Activated naive CD4-positive, alpha-beta T cell (primary cell): Measurements from ENCODE around the gene PRIM2.
"Not testable (repeated sequence)": the region's sequence is repeated elsewhere in the genome, so short reads cannot be mapped to it uniquely, and the experiment has no call there.

Experiments used
- DNase-seq, 4 experiments: peaks; one replicate each; lab custom pipeline; 2025; lab: John Stamatoyannopoulos, UW

The PRIM2 gene, protein sequence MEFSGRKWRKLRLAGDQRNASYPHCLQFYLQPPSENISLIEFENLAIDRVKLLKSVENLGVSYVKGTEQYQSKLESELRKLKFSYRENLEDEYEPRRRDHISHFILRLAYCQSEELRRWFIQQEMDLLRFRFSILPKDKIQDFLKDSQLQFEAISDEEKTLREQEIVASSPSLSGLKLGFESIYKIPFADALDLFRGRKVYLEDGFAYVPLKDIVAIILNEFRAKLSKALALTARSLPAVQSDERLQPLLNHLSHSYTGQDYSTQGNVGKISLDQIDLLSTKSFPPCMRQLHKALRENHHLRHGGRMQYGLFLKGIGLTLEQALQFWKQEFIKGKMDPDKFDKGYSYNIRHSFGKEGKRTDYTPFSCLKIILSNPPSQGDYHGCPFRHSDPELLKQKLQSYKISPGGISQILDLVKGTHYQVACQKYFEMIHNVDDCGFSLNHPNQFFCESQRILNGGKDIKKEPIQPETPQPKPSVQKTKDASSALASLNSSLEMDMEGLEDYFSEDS

DNA sequence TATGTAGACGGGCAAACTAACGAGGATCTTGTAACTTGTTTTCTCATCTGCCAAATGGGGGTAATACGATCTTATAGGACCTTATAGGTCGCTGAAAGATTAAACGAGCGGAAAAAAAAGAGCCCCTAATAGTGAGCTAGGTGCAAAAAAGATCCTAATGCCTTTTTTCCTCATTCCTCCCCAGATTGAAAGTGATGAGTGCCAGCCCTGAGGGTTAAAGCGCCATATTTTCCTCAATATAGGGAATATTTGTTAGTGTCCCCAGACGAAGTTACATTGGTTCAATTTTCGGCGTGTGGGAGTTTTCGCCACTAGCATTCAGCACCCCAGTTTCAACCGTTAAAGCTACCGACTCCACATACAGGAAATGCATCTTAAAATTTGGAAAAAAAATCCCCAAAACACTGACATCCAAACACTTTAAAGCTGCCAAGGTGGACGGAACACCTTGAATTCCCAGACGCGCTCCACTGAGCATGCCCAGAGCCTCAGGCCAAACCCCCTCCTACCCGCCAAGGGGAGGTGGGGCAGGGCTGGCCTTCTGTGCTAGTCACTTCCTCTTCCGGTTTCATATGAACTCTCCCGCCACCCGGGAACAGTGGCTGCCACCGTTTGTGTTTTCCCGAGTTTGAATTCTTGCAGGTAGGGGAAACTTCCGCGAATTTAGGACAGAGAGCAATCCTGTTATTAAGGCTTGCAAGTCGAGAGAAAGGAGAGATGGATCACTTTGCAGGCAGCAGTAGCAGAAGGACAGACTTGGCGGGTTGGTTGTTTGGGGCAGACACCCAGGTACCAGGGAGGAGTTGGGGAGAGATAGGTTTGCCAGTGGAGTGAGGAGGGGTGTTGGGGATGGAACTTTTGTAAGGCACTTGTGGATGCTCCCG is at the start of gene PRIM2:
Gene PRIM2, plus strand, starts transcription at position 571 of the 884 bp plus-strand sequence. CDS start 816 bp downstream, outside the sequence.
- peak; percentile 48 to 66 (median 56) for DNase-seq

DNA sequence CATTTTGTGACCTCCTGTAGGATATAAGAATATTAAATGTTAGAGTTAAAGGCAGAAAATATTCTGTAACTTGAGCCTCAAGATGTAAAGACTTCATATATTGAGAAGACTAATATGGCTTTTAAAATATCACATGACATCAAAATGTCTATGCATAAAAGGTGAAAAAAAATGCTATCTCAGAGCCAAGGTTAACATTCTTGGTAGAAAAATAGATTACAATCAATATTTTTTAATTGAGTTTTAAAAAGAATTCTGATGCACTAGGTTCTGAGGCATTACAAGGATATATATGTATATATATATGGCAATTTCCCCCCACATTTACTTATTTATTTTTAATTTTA is 49.2 kb upstream of the PRIM2 start:
- no peak for DNase-seq

DNA sequence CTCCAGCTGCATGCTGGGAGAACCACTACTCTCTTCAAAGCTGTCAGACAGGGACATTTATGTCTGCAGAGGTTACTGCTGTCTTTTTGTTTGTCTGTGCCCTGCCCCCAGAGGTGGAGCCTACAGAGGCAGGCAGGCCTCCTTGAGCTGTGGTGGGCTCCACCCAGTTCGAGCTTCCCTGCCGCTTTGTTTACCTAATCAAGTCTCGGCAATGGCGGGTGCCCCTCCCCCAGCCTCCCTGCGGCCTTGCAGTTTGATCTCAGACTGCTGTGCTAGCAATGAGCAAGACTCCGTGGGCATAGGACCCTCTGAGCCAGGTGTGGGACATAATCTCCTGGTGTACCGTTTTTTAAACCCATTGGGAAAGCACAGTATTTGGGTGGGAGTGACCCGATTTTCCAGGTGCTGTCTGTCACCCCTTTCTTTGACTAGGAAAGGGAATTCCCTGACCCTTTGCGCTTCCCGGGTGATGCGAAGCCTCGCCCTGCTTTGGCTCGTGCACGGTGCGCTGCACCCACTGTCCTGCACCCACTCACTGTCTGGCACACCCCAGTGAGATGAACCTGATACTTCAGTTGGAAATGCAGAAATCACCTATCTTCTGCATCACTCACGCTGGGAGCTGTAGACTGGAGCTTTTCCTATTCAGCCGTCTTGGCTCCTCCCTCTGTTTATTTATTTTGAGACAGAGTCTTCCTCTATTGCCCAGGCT is 43.2 kb upstream of the PRIM2 start:
- DNase-seq = not testable (repeated sequence)

DNA sequence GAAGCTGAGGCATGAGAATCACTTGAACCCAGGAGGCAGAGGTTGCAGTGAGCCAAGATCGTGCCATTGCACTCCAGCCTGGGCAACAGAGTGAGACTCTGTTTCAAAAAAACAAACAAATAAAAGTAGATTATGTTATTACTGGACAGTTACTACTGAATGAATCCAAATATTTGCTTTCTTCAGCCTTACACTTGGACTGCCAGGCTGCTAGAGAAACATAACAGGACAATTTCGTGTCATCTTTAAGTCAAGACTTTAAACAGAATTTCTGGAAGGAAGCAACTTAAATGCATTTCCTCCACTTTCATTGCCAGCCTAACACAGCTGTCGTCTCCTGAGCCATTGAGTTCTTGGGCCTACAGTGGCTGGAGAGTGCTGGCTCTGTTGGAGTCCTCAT is 42.0 kb upstream of the PRIM2 start:
- DNase-seq = no peak

DNA sequence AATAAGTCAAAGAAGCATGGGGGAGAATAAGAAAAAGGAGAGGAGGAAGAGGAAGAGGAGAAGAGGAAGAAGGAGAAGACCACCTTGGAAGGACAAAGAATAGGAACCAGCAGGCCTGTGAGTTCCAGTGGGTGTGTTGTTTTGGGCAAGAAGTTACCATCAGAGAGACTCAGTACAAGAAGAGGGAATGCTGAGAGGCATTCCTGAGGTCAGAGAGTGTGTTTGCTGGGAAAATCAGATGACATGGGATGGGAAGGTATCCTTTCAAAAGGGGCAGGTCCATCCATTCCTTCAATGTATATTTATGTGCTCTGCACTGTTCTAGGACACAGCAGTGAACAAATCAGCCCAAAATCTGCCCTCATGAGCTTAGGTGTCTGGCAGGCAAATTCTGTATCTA is 40.5 kb upstream of the PRIM2 start:
- DNase-seq = no peak

DNA sequence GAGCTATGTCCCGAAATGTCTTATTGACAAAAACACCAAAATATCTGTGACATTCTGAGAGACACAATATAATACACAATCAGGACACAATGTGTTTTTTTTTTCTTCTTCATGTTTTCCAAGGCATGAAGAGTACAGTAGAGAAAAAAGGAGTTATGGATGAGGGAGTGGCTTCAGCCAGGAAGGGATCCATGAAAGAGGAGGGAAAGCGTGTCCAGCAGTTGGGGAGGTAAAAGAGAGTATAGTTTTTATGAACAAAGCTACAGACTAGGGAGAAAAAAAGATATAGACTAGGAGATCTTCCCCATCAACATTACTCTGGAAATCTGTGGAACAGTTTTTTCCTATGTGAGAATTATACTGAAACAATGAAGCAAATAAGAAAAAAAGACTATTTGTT is 38.9 kb upstream of the PRIM2 start:
- no peak for DNase-seq

DNA sequence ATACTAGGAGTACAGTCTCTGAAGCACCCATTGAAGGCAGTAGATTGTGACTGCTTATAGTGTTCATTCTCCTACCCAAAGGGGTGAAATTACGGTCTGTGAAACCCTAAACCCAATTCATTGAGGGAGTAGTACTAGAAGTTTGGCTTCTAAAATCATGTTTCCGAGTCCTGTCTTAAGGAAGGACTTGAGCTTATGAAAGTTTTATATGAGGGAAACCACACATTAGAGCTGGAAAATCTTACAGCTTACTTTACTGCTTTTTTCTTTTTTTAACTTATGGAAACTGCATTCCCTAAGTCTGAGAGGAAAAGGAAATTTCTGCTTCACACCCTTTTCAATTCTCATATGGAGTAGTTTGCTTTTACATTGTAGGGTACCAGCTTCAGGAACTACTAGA is 38.4 kb upstream of the PRIM2 start:
- no peak for DNase-seq

DNA sequence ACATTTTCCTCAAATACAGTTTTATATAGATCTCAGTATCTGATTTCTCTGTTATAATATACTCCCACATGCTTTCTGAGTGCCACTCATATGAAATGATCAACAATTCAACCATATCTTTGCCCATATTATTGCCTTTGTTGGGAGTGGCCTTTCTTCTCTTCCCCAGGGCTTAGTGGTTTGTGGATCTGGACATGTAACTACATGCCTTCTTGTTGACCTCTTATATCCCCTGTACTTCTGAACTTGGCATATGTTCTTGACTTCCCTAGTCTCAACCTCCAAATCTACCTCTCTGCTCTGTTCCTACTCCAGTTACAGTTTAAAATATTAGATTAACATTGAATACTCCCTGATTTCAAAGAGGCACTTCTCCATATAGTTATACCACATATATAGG is 34.3 kb upstream of the PRIM2 start:
- DNase-seq = no peak

DNA sequence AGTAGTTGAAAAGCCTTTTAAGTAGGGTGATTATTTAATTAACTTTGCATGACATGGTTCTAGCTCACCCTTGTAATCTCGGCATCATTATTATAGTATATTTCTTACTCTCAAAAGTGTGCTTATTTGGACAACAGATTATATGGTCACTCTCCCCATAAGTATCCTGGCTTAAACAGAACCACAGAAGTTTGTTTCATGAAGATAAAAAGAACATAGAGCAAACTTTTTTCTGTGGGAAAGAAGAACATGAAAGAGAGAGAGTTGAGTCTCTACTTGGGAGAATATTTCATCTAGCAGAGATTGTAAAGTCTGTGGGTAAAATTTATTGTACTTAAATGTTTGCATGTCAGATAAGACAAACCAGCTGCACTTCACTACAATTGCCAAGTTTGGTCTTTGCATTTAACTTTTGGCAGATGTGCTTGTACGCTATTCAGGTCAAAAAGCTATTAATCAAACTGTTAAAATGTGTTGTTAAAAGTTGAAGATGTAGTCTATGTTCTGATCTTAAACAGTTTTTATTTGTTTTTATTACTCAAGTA is 33.4 kb upstream of the PRIM2 start:
- DNase-seq = no peak

DNA sequence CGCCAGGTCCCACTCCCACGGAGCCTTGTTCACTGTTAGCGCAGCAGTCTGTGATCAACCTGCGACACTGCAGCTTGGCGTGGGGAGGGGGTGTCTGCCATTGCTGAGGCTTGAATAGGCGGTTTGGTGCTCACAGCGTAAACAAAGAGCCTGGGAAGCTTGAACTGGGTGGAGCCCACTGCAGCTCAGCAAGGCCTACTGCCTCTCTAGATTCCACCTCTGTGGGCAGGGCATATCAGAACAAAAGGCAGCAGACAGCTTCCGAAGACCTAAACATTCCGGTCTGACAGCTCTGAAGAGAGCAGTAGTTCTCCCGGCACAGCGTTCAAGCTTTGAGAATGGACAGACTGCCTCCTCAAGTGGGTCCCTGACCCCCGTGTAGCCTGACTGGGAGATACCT is 29.3 kb upstream of the PRIM2 start:
- DNase-seq = not testable (repeated sequence)

DNA sequence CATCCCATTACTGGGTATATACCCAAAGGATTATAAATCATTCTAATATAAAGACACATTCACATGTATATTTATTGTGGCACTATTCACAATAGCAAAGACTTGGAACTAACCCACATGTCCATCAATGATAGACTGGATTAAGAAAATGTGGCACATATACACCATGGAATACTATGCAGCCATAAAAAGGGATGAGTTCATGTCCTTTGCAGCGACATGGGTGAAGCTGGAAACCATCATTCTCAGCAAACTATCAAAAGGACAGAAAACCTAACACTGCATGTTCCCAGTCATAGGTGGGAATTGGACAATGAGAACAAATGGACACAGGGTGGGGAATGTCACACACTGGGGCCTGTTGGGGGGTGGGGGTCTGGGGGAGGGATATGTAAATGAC is 24.0 kb upstream of the PRIM2 start:
- DNase-seq = not testable (repeated sequence)

DNA sequence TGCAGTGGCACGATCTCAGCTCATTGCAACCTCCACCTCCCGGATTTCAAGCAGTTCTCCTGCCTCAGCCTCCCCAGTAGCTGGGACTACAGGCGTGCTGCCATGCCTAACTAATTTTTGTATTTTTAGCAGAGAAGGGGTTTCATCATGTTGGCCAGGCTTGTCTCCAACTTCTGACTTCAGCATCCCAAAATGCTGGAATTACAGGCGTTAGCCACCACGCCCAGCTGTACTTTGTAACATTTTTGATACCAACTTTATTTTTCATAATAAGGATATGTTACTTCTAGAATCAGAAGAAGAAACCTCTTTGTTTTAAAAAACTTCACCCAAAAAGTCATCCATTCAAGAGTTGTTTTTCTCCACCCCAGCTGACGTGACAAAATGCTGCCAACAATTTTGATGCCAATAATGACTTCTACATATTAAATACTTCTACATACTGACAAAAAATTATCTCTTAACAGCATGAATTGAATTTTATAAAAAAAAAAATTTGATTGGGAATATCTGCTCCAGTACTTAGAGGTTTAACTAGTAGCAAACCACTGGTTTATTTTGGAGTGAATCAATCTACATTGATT is 22.5 kb upstream of the PRIM2 start:
- no peak for DNase-seq

DNA sequence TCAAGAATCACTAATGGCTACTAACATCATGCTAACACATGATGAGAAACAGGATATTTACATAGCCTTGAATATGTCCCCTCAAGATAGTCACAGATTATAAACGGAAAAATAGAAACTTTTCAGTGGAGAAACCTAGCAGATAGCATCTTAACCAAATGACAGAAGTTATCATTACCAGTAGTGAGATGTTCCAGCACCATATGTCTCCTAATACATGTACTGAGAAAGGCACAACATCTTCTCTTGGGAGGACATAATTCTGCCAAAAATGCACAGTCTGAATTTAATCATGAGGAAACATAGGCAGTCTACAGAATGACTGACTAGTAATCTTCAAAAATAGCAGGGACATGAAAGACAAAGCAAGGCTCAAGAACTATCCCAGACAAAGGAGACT is 19.9 kb upstream of the PRIM2 start:
- DNase-seq = no peak

DNA sequence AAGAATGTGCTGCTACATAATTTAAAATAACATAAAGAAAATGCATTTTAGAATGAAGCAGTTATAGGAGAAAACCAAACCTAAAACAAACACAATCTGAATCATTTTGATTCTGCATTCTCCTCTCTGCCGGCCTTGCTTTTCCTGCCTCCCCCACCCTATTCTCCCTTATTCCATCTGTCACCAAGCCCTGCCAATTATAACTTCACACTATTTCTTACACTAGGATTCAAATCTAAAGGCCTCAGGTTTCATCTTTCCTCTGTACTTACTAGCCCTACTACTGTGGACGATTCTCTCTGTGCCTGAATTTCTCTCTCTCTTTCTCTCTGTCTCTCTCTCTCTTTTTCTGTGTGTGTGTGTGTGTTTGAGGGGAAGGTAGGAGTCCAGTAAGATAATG is 18.7 kb upstream of the PRIM2 start:
- DNase-seq = no peak

DNA sequence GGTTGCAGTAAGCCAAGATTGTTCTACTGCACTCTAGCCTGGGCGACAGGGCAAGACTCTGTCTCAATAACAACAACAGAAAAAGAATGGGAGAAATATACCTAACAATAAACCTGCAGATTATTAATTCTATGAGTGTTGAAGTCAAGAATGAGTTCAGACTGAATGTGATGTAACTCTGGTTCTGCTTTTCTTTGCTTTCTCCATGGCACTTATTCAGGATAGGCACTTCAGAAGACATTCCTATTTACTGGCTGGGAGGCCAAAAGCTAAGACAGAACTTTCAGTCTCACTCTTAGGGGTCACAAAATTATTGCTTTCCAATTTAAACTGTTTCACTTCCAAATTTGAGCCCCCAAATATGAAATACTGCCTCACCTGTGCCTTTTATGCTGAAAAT is 15.7 kb upstream of the PRIM2 start:
- DNase-seq = no peak

DNA sequence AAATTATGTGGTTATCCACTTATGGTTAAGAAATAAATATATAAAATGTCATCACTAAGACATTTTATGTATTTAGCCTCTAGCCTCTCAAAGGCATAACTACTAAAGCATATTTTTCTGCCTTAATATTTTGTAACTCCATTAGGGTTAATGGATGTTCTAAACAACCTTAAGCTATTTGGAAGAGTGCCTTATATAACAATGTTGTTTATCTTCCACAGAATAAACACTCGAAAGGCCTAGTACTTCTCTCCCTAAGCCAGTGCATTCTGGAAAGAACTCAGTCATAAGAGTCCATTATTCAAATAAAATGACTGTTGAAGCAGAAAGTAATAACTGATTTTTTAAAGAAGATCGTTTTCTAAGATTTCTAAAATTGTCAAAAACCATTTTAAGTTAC is 15.0 kb upstream of the PRIM2 start:
- DNase-seq = no peak

DNA sequence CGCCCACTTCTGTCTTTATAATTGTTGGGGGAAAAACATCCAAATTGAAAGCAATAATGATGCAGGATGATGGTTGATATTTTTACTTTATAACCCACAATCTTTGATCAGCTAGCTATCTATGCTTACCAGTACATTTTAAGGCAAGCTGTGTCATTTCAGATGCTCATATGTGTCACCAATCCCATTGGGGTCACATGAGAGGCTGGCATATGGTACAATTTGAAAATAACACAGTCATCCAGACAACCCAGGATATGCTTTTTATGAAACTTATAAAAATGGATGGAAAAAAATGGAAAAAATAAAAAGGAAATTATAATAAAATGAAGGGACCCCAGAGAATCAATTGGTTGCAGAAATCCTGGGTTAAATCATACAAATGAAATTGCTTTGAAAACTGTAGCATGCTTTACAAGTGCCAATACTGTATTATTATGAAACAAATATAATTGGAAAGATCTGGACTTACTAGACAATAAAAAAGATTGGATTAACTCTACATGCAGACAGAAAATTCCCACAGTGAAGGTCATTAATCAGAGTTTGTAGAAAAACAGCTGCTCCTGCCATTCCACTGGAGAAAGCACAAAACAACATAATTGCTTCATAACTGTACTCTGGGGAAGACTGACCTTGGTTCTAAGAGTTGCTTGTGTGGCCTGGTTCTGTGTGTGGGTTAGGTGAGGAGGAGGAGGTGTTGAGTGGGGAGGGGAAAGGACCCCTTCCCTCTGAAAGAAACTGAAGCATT is 13.3 kb upstream of the PRIM2 start:
- DNase-seq = no peak

DNA sequence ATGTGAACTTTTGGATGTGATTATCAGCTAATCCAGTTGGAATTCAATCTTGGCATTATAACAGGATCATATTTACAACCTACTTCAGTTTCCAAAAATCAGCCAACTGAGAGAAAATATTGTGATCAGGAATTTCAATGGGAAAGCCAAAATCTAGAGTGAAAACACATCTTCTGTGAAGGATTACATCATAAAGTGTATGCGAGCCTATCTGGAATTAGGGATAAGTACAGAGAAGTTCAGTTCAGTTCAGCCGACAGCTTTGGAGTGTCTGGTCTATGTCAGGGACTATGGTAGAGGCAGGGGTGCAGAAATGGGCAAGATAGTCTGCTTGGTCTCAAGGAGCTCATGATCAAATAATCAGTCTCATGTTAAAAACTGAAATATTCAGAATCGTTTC is 12.3 kb upstream of the PRIM2 start:
- no peak for DNase-seq

DNA sequence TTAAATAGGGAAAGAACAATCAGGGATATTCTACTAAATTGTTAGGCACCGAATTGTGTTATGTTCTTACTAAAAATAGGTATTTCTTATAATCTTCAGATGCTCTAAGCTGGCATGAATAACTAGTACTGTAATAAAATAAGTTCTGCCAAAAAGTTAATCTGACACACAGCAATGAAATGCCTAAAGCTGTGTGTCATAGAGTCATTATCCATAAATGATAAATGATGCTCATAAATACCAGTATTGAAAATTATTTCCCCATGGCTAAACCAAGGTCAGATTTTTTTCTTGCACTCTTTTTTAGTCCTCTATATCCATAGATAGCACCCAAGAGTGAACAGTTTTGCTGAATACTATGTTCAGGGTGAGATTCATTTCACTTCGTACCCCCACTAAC is 11.7 kb upstream of the PRIM2 start:
- no peak for DNase-seq

DNA sequence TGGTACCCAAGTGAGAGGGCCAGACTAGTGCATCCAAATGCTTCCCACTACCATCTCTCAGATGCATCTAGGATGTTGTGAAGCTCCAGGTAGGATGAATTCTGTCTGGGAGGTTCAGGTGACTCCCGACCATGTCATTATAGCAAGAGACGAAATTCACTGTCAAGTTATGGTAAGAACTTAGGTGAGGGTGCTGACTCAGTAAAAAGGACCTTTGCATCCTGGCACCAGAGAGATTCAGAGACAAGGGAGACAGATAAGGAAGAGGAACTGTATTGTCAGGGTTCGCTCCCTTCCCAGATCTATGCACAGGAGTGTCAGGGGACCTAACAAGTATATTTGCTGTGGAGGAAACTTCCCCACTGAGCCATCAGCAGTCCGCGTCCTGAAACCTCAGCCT is 11.2 kb upstream of the PRIM2 start:
- DNase-seq = no peak

DNA sequence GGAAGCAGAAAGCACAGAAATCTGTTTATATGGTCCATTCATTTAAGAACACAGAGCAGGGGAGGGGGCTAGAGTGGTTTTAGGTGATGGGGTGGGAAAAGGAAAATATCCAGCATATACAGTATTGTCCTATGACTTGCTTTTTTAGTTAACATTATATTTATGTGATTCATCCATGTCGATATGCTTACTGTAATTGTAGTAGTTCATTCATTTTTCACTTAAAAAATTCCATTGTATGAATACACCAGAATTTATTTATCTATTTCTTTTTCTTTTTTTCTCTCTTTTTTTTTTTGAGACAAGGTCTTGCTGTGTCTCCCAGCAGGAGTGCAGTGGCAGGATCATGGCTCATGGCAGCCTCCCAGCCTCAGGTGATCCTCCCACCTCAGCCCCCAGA is 9.6 kb upstream of the PRIM2 start:
- DNase-seq = no peak
